A172 (cell line): Measurements from ENCODE around the gene GPR152. TPM values are rescaled to one million over a fixed set of nuclear protein-coding genes. Genes with fewer than 3 reads are reported as not detected.

Source experiments
- DNase-seq: peaks from one replicate; pipeline ENCODE4 v3.0.0-alpha.2; 2015; ENCODE audit warnings: low spot score
- total RNA-seq: library from RNA; depleted of rRNA; stranded (reverse); fragments of >200 nt; shearing (Covaris generic); gene quantifications from 2 replicates; pipeline ENCODE4 v1.2.3, GENCODE V29; 2014; rRNA removed

The GPR152 gene, protein sequence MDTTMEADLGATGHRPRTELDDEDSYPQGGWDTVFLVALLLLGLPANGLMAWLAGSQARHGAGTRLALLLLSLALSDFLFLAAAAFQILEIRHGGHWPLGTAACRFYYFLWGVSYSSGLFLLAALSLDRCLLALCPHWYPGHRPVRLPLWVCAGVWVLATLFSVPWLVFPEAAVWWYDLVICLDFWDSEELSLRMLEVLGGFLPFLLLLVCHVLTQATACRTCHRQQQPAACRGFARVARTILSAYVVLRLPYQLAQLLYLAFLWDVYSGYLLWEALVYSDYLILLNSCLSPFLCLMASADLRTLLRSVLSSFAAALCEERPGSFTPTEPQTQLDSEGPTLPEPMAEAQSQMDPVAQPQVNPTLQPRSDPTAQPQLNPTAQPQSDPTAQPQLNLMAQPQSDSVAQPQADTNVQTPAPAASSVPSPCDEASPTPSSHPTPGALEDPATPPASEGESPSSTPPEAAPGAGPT
- not detected in 2 replicates for total RNA-seq

DNA sequence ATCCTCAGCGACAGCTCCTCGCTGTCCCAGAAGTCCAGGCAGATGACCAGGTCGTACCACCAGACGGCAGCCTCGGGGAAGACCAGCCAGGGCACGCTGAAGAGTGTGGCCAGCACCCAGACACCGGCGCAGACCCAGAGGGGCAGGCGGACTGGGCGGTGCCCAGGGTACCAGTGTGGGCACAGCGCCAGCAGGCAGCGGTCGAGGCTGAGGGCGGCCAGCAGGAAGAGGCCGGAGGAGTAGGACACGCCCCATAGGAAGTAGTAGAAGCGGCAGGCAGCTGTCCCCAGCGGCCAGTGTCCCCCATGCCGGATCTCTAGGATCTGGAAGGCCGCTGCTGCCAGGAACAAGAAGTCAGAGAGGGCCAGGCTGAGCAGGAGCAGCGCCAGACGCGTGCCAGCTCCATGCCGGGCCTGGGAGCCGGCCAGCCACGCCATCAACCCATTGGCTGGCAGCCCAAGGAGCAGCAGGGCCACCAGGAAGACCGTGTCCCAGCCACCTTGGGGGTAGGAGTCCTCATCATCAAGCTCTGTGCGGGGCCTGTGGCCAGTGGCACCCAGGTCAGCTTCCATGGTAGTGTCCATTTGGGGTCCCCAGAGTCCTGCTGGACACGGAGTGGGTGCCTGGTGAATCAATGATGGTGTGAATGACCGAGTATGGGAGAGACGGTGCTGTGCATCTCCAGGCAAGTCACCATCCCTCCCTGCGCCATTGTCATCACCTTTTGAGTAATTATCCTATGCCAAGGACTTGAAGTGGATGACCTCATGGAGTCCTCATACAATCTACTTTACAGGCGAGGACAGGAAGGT lies at the start of gene GPR152:
TSS of gene GPR152 (minus strand) at position 589 of the 812 bp plus-strand sequence. CDS start at position 584, 5 bp downstream.
- DNase-seq, result no peak

DNA sequence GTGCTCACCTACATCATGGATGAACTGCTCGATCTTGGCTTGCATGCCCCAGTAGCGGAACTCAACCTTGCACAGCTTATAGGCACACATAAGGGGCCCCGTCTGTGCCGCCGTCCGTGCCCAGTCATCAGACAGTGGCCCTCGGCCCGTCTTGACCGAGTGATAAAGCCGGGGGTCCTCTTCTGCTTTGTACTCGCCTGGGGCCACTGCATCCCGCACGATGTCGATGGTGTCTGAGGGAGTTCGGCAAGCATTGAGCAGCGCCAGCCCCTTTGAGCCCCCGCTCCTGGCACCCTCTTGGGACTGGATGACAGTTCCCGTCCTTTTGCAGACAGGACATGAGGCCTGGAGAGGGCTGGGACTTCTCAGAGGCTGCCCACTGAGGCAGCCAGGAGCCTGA lies 49.3 kb upstream of the GPR152 start:
- DNase-seq, result no peak

DNA sequence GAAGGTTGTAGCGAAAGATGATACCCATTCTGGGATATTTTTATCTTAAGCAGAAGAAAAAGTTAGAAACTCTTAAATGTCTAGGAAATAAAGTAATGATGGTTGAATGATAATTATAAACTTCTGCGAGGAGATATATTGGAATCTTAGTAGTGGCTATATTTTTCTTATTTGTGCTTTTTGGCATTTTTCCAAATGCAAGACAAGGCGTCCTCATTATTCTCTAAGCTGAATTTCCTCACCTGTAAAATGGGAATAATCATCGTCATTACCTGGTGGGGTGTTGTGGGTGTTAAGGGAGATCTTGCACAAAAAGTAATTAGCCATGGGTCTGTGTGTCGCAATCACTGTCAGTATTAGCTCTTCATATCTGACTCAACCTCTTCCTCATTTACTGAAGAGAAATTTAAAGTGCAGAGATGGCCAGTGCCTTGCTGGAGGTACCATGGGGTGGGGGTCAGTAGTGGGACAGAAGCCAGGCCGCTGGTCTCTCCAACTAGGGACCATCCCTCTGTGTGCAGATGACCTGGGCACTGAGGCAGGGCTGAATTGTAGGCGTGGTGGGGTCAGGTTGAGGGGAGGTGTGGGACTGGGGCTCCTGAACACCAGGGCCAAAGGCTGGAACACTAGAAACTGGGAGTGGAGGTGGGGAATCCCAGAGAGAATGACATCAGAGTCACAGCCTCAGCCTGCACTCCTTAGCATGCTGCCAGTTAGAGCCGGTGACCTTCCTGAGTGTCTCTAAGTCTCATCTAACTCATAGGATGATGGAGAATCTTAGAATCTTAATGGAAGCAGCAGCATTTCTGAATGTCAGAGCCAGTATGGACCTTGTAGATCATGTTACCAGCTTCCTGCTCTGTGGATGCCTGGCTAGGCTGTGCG lies 48.5 kb upstream of the GPR152 start:
- no peak for DNase-seq

DNA sequence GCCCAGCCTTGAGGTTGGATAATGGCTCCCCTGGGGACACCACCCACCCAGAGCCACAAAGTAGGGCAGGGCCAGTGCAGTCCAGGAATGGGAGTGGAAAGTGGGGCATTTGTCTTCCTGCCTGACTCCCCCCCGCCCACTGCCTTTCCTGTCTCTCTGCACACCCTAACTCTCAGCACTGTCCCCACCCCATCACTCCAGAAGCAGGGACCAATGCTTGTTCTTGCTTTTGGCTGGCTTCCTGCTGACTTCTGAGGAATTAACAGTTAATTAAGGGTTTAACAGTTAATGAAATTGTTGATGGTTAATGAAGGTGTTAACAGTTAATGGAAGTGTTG lies 47.9 kb upstream of the GPR152 start:
- no peak for DNase-seq

DNA sequence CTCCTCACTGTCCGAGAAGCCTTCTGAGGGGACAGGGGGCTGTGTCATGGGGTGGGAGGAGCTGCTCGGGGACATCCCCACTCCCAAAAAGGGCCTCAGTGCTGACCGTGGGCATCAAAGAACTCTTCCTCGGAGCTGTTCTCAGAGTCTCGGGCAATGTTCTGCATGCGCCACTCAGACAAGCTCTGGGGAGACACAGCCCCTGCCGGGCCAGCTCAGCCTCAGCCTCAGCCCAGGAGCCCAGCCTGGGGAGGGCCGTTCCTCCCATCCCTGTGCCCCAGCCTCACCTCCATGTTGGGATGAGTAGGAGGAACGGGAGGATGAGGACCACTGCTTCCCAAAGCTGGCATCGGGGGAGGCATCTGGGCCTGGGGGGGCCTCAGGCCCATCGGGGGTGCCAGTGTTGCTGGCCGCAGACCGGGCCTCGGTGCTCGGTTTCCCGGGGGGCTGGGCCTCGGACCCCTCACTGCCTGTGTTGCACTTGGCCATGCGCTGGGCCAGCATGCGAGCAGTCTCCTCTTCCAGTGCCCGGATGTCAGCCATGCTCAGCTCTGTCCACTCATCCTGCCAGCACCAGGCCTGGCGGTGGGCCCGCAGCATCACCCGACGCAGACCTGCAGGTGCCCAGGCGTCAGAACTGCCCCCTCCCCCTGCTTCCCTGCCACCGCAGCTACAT lies 47.4 kb upstream of the GPR152 start:
- no peak for DNase-seq

DNA sequence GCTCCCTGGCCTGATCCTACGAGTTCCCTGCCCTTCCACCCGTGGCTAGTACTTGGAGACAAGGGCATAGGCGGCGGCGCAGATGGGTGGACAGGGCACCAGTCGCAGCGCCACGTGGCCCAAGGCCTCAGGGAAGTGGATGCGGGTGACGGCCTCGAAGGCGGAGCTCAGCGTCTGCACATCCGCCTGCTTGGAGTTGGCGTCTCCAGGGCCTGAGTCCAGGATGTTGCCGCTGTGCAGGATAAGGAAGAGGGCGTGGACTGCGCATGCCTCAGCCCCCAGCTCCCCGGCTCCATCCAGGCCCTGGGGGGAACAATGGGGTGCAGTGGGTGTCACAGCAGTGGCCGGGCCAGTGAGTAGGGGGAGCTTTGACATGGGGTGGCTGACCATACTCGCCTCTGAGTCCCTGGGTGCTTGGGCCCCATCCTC lies 46.0 kb upstream of the GPR152 start:
- no peak for DNase-seq

DNA sequence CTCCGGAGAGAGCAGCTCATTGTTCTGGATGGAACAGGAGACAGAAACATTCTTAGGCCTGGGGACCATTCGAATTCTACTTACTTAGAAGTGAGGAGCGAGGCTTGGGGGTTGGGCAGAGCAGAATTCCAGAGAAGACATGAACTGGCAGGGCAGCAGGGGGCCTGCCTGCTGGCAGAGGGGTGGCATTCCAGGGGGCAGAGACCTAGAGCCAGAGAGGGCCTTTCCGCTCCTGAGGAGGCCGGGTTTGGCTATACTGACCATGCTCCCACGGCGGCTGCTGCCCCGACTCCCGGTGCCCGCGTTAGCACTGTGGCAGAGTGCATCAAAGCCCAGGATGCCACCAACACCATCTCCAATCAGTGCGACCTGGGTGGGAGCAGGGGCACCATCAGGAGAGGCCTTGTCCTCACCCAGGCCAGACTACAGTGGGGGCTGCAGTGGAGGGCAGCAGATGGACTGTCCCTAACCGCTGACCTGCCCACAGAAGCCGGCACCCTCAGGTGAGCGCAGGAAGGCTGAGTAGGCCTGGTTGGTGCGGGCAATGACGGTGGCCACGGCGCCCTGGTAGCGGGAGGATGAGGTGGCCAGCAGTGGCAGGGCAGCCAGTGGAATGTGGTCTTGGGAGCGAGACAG lies 45.2 kb upstream of the GPR152 start:
- DNase-seq, result no peak

DNA sequence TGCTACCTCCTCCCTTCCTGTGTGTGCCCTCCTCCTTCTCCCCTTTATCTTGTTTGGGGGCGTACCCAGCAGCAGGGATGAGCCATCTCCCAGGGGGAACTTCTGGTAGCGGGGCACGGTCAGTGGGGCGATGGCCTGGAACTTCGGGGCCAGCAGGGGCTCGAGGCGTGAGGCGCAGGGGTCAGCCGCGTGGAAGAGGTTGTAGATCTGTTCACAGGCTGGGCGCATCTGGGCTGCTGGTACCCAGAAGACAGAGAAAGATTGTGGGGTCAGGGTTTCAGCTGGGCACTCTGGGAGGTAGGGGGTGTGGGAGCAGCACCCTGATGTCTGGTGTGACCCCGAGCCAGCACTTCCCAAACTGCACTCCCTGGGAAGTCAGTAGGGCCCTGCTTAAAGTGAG lies 43.6 kb upstream of the GPR152 start:
- no peak for DNase-seq

DNA sequence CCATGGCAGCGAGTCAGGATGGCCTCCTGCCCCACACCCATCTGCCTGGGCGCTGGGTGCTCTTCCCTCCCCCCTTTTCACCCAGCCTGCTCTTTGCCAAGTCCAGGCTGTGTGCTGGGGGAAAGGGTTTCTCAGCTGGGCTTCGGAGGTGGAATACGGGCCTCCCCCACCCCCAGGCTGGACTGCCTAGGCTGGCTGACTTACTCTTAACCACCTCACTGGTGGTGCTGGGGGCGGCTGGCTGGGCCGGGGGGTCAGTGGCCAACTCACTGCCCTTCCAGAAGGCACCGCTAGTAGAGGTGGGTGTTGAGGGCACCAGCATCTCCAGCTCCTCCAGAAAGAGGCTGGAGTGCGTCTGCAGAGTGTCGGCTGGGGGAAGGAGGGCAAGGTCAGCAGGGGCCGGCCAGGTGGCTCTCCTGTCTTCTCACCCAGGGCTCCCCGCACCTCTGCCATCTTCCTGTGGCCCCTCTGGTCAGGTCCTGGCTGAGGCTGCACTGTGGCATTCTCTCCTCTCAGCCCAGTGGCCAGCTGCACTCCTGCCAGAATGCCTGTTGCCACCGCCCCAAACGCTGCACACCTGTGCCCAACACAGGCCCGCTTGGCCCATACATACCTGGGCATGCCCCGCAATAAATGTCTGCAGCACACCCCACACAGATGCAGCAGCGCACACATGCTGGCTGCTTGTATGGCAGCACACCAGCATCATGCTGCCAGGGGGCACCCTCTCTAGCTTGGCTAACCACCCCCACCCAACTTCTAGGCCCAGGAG lies 42.9 kb upstream of the GPR152 start:
- no peak for DNase-seq

DNA sequence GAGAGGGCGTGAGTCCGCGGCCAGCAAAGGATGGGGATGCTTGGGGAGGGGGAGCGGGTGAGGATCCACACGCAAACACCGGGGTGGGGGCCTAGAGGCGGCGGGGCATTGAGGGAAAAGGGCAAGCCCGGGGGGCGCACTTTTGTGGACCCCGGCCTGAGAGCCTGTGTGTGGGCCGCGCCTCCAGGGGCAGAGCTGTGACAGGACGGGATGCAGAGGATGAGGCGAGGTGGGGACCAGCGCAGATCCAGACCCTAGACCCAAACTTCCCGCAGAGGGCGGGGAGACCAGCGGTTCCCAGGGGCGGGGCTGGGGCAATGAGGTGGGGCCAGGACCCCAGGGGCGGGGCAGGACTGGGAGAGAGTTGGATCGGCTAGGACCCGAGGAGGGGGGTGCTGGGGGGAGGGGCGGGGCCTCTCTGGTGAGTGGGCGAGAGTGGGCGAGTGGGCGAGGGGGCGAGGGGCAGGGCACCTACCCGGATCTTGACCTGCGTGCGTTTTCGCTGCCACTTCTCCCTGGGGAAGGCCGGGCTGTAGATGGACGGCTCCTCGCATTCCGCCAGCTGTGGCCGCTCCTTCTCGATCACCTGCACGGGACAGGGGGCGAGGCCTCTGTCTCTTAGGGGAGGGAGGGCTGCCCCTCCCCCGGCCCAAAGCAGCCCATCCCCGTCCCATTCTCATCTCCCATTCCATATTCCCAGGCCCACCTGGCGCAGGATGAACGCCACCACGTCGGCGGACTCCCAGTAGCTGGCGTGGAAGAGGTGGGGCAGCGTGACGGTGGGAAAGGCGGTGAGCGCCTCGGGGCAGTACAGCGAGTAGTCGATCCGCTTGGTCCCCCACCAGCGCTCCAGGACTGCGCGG lies 42.1 kb upstream of the GPR152 start:
- DNase-seq, result no peak

DNA sequence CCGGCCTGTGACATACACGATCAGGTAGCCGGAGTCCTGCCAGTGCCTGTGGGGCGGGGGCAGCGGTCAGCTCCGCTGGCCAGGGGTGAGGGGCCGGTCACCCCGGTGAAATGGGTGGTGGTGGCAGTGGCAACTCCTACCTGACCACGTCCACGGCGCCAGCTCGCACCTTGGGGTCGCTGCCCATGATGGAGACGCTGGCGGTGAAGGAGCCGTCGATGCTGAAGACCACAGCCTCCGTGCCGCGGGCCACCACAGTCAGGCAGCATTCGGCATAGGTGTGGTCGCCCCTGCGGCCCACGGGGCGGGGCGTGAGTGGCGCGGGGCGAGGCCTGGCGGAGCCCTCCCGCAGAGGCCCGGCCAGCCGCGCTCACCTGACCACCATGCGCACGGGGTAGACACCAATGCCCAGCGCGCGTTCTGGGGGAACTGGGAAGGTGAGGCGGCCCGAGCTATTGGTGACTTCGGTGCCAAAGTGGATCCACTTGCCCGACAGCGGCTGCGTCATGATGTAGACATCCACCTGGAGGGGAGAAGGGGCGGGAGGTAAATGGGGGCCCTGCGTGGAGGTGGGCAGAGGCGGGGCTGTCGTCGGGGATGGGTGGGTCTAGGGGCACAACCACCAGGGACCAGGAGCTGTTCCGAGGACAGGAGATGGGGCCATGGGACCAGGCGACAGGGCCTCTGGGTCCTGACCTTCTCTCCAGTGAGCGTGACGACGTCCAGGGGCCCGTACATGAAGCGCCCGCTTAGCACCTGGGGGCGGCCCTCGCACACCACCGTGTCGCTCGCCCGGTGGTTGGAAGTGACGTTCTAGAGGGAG lies 41.2 kb upstream of the GPR152 start:
- no peak for DNase-seq

DNA sequence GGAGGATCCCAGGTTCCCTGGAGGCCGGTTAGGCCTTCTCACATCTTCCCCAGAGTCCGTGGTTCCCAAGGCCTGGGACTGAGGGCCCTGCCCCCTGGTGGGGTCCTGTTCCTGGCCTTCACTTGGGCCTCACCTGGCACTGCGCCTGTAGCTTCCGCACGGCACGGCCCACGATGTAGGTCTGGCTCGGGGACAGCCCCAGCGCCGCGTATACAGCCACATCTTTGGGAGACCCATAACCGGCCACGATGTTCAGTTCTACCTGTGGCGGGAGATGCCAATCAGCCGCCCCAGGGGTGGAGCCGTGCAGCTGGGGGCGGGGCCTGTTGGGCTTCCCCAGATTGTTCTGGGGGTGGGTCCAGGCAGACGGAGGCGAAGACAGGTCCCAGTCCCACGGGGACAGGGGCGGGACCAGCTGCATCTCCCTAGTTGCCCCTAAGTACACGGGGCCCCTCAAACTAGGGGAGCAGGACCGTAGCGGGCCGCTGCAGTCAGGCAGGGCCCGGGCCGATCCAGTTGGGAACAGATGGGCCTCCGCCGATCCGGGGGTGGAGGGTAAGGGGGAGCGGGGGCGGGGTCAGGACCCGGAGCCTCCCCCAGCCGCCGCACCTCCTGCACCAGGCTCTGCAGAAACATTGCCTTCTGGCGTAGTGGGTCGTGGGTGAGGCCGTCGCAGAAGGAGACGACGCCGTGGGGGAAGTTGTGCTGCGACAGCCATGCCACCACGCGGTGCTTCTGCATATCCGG lies 40.4 kb upstream of the GPR152 start:
- no peak for DNase-seq

DNA sequence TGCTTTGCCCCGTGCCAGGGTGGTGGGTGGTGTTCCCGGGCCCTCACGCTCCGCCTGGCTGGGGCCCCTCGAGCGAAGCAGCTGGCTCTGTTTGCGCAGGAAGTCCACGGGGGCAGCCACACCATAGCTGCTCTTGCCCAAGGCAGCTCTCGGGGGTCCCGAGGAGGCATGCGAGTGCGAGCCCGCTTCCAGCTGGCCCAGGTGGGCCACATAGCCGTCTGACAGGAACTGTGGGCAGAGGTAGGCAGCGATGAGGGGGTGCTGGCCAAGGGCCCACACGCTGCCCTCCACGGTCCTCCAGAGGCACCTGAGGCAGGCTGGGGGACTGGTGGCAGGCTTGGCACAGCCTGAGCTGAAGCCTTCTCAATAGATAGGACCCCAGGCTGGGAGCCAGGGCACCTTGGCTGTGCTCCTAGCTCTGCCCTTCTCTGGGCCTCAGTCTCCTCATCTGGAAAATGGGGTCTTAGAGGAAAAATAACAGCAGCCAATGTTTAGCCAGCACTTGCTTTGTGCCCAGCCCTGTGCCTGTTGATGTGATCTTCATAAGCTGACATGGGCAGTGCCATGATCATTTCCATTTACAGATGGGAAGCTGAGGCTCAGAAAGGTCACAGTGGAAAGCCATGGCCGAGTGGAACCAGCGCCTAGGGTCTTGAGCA lies 39.7 kb upstream of the GPR152 start:
- no peak for DNase-seq

DNA sequence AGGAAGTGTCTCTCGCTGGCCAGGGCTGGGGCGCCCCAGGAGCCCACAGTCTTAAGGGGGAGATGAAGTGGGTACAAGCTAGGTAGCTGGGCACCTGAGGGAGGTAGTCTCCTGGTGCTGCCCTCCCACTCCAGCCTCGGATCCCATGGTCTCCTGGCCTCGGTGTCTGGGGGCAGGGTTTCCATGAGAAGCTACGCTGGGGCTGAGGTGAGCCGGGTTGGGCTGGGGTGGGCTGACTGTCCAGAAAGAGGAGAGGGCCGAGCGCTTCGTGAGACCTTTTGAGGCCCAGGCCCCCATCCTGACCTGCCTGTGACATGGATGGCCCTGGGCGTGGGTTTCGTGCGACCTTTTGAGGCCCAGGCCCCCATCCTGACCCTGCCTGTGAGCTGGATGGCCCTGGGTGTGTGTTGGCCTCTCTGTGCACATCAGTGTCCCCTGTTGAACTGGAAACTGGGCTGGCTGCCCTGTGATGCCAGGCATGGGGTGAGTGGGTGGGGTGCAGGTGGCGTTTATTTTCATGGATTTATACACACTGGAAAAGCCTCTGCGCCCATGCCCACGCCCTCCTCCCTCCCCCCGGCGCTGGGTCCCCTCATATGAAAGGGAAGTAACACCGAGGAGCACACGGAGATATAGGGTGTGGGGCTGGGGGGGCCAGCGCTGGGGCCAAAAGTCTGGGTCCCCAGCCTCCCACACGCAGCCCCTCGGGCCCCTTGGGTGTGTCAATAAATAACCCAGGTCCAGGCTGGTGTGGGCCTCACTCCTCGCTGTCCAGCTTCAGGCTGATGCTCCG lies 38.9 kb upstream of the GPR152 start:
- no peak for DNase-seq

DNA sequence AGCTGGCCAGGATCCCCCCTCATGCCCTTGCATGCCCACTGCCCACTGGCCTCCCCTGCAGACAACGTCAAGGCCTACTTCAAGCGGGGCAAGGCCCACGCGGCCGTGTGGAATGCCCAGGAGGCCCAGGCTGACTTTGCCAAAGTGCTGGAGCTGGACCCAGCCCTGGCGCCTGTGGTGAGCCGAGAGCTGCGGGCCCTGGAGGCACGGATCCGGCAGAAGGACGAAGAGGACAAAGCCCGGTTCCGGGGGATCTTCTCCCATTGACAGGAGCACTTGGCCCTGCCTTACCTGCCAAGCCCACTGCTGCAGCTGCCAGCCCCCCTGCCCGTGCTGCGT lies 38.2 kb upstream of the GPR152 start:
- no peak for DNase-seq
